ENCODE measurements around the gene CD4.
A peak's percentile ranks its signal among the peaks of the same experiment; 100 is the strongest.

The CD4 gene

GRCh38 chr12:6778574-6779550 is 10.5 kb upstream of the CD4 start:
- DNase-seq = peak; percentile 58 to 79 (median 67)

- DNase-seq = no peak
Measured at GRCh38 chr12:6779708-6780432, 9.5 kb upstream of the CD4 start.

- DNase-seq = no peak
Measured at GRCh38 chr12:6780573-6780972, 8.8 kb upstream of the CD4 start.

- DNase-seq = no peak
Measured at GRCh38 chr12:6782119-6782518, 7.2 kb upstream of the CD4 start.

- DNase-seq = no peak
Measured at GRCh38 chr12:6782850-6783566, 6.3 kb upstream of the CD4 start.

GRCh38 chr12:6783828-6784227 is 5.5 kb upstream of the CD4 start:
- no peak for DNase-seq

GRCh38 chr12:6784296-6784695 is 5.0 kb upstream of the CD4 start:
- no peak for DNase-seq

- no peak for DNase-seq
Measured at GRCh38 chr12:6784761-6785160, 4.6 kb upstream of the CD4 start.

GRCh38 chr12:6786416-6787094 is 2.8 kb upstream of the CD4 start:
- no peak for DNase-seq

GRCh38 chr12:6787309-6787708 is 2.0 kb upstream of the CD4 start:
- no peak for DNase-seq

- DNase-seq = peak in 1 of 4 experiments; percentile 27
Measured at GRCh38 chr12:6790496-6791150, 1.3 kb downstream of the CD4 start.

- no peak for DNase-seq
Measured at GRCh38 chr12:6791931-6792520, 2.7 kb downstream of the CD4 start.

- peak in 2 of 4 experiments; percentile 34 to 41 for DNase-seq
Measured at GRCh38 chr12:6792522-6793201, 3.3 kb downstream of the CD4 start.

GRCh38 chr12:6795088-6795487 is 5.8 kb downstream of the CD4 start:
- no peak for DNase-seq

GRCh38 chr12:6796576-6796975 is 7.2 kb downstream of the CD4 start:
- no peak for DNase-seq

- DNase-seq = no peak
Measured at GRCh38 chr12:6799147-6799546, 9.8 kb downstream of the CD4 start.

GRCh38 chr12:6807170-6807569 is 17.8 kb downstream of the CD4 start:
- no peak for DNase-seq

GRCh38 chr12:6809056-6809455 is 19.7 kb downstream of the CD4 start:
- no peak for DNase-seq

GRCh38 chr12:6810758-6811157 is 21.4 kb downstream of the CD4 start:
- DNase-seq = no peak

GRCh38 chr12:6813363-6813762 is 24.0 kb downstream of the CD4 start:
- DNase-seq = no peak

GRCh38 chr12:6816598-6816997 is 27.3 kb downstream of the CD4 start:
- no peak for DNase-seq

Data from activated naive CD4-positive, alpha-beta T cell (primary cell).